Coronary artery (tissue), 2 donors: Measurements from ENCODE around the gene DIABLO.

ENCODE experiments used
- DNase-seq: peaks from one replicate; pipeline ENCODE4 v3.0.0-alpha.2; 2017; ENCODE audit warnings: low spot score
- H3K27ac ChIP-seq, 2 donors: fragments of 200-600 bp; sonication (generic); one replicate each; pipeline ENCODE4 v1.5.1; 2016 to 2019
- H3K4me3 ChIP-seq: fragments of 200-600 bp; sonication (generic); 2 replicates; pipeline ENCODE4 v1.5.1; 2016; ENCODE audit warnings: mild to moderate bottlenecking, moderate library complexity
- TF ChIP-seq, protein P1 (sequence below): fragments of 200-600 bp; sonication (generic); IDR thresholded peaks from one replicate; pipeline ENCODE4 v1.5.1; 2019; ENCODE audit warnings: antibody characterized with exemption

The DIABLO gene

DNA sequence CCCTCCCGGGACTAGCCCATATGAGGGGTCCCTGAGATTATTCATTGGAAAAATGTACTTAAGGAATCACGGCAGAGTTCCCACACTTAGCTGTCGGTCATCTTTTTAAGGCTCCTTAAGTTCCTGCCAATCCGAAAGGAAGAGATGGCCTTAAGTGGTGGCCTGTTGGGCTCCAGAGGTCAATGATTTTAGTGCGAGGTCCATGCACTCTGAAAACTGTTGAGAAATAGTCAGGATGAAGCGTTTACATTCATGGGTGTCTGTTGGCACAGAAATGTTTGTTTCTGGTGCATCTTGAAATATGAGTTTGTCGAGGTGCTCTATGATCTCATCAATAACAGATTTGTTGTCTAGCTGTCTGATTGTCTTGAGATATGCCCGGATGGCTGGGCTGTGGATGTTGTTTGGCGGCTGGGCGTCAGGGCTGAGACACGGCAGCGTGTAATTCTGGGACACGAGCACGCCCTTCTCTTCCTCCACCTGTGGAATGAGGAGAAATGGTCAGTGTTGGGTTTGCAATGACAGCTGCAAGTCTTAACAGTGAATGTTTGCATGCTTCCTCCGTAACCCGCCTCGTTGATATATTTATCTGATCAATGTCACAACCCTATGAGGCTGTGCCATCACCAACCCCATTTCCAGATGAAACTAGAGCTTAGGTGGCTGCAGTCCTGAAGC lies 53.5 kb downstream of the DIABLO start:
- H3K27ac ChIP-seq, result no peak overlapping the region
- no peak for DNase-seq
- TF ChIP-seq, protein P1, sequence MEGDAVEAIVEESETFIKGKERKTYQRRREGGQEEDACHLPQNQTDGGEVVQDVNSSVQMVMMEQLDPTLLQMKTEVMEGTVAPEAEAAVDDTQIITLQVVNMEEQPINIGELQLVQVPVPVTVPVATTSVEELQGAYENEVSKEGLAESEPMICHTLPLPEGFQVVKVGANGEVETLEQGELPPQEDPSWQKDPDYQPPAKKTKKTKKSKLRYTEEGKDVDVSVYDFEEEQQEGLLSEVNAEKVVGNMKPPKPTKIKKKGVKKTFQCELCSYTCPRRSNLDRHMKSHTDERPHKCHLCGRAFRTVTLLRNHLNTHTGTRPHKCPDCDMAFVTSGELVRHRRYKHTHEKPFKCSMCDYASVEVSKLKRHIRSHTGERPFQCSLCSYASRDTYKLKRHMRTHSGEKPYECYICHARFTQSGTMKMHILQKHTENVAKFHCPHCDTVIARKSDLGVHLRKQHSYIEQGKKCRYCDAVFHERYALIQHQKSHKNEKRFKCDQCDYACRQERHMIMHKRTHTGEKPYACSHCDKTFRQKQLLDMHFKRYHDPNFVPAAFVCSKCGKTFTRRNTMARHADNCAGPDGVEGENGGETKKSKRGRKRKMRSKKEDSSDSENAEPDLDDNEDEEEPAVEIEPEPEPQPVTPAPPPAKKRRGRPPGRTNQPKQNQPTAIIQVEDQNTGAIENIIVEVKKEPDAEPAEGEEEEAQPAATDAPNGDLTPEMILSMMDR, result no peak
- no peak overlapping the region for H3K4me3 ChIP-seq

DNA sequence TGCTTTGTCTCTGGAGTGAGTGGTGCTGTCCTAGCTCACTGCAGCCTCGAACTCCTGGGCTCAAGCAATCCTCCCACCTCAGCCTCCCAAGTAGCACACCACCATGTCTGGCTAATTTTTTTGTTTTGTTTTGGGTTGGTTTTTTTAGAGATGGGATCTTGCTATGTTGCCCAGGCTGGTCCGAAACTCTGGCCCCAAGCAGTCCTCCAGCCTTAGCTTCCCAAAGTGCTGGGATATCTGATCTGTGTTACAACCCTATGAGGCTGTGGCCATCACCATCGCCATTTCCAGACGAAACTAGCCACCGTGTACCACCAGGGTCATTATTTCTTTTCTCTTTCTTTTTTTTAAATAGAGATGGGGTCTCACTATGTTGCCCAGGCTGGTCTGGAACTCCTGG lies 54.5 kb downstream of the DIABLO start:
- TF ChIP-seq, protein P1, result no peak
- DNase-seq, result no peak
- Histone ChIP-seq H3K4me3 (no peak overlapping the region), H3K27ac (no peak overlapping the region)

DNA sequence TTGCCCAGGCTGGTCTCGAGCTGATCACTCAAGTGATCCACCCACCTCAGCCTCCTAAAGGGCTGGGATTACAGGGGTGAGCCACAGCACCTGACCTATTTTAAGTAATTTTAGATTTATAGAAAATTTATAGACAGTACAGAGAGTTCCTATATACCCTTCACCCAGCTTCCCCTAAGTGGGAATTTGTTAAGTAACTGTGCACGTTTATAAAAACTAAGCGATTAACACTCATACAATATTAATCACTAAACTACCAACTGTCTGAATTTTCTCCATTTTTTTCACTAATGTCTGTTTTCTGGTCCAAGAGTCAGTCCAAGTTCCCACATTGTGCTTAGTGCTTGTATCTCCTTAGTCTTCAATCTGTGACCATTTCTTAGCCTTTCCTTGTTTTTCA lies 57.4 kb downstream of the DIABLO start:
- no peak overlapping the region for H3K4me3 ChIP-seq
- TF ChIP-seq, protein P1, result no peak
- no peak for DNase-seq
- no peak overlapping the region for H3K27ac ChIP-seq

DNA sequence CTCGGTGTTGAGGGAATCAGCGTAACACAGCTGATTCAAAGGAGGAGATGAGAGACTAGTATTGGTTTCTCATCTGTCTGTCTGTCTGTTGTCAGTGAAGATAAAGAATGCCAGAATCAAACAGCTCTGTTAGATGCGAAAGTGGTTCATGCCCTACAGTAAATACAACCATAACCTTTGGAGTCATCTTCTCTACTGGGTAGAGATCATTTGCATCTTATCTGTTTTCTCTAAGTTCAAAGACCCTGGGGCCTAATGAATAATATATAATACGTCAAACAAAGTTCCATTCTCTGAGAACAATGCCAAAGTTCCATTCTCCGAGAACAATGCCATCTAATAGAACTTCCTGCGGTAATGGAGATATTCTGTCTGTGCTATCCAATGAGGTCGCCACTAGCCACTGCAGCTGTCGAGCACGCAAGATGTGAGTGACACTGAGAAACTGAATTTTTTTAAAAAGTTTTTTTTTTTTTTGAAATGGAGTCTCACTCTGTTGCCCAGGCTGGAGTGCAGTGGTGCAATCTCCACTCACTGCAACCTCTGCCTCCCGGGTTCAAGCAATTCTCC lies 58.4 kb downstream of the DIABLO start:
- TF ChIP-seq, protein P1, result no peak
- H3K4me3 ChIP-seq, result no peak overlapping the region
- DNase-seq, result no peak
- no peak overlapping the region for H3K27ac ChIP-seq

DNA sequence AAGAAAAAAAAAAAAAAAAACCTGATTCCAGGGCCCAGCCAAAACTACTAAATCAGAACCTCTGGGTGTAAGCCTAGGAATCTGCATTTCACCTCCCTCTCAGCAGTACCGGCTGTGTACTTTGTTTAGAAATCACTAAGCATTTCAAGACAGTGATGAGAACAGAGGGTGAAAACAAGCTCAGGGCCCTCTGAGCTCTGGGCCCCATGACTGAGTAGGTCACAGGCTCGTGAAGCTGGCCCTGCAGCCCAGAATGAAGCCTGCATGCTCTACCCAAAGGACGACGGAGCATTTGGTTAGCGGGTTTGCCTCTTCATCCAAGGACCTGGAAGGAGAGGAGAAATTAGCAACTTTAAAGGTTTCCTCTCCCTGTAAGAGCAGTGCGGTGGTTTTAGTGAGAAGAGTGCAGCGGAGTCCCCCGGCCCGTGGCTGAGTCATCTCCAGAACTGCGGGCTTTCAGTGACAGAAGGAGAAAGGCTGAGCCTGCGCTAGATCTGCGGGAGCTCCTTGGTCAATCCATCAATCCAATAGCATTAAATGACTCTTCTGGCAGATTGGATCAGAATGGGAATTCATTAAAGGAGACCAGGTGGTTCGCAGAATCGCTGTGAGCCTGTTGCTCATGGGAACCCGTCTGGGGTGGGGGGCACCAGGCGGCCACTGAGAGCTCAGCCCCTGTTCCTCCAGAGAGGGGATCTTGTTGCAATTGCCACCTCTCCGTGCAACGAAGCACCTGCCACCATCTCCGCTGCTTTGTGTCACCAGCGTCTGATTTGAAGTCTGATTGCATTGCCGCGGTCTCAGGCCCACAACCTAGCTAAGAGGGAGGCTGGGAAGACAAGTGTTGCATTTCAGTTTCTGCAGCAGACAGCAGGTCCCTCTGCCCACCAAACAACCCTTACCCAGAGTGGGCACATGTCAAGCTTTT lies 59.2 kb downstream of the DIABLO start:
- H3K27ac ChIP-seq, result no peak overlapping the region
- H3K4me3 ChIP-seq, result no peak overlapping the region
- no peak for DNase-seq
- TF ChIP-seq, protein P1, result no peak

DNA sequence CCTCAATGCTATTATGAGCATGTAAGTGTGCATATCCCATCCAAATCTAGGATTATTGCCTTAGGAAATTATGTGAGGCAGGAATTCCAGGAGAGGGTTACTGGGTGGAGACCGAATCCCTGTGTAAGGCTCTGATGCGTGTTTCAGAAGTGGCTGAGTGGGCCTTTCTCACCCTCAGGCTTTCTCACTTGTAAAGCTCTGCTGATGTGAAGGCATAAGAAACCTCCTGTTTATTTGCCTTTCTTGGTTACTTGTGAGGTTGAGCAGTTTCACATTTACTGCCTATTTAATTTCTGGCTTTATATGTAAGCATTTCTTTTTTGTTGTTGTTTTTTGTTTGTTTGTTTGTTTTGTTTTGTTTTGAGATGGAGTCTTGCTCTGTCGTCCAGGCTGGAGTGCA lies 62.9 kb downstream of the DIABLO start:
- Histone ChIP-seq H3K4me3 (no peak overlapping the region), H3K27ac (no peak overlapping the region)
- DNase-seq, result no peak
- TF ChIP-seq, protein P1, result no peak
